Dermis blood vessel endothelial cell (primary cell): ENCODE measurements around the gene DPAGT1. TPM values are rescaled to one million over a fixed set of nuclear protein-coding genes. Genes with fewer than 3 reads are reported as not detected.
"Not testable (repeated sequence)": the region's sequence is repeated elsewhere in the genome, so short reads cannot be mapped to it uniquely, and the experiment has no call there.

Source experiments
- DNase-seq: peaks from one replicate; pipeline ENCODE4 v3.0.0; 2010
- total RNA-seq: library from RNA; depleted of rRNA; stranded (reverse); fragments of >200 nt; gene quantifications from 2 replicates; pipeline ENCODE4 v1.2.3, GENCODE V29; 2014

The DPAGT1 gene
- 21.3 and 50.6 TPM in 2 replicates for total RNA-seq

DNA sequence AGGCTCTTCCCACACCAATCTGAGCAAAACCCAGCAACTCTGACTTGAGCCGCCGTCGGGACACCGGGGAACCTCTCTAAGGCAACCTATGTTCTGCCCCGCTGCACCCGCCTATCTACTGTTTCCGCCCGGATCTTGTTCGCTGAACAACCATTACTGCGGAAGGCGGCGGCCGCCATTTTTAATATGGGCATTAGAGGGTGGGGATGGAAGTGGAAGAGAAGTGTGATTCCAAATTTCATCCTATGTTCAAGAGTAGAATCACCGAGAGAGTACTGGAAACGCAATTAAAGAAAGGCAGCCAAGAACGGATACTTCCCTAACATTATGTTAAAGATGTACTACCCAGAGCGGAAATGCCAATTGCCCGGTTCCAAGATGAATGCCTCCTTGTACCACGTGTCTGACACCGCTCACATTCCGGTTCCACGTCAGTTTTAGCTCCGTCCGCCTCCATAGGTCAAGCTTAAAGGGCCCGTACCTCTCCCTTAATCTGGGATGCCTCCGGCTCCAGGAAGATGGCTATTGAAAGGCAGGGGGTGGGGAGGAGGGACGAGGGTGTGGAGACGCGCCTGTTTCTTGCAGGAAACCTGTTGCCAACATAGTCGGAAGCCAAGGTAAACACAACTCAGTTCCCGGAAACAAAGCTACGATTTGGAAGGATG, at the start of gene DPAGT1:
Gene DPAGT1 (minus strand): TSS at position 95 of the 665 bp plus-strand sequence. CDS start 198 bp downstream, outside the sequence.
- peak; percentile 98 for DNase-seq

DNA sequence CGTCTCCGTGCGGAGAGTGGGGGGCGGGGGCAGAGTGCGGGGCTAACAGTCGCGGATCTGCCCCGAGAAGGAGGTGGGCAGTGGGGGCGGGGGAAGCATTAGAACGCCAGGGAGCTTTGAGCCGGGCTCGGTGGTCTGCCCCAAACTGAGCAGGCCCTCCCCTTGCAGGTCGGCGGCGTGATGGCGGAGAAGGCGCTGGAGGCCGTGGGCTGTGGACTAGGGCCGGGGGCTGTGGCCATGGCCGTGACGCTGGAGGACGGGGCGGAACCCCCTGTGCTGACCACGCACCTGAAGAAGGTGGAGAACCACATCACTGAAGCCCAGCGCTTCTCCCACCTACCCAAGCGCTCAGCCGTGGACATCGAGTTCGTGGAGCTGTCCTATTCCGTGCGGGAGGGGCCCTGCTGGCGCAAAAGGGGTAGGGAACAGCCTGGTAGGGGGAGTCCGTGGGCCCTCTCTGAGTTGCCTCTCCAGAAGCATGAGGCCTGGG, 48.2 kb upstream of the DPAGT1 start:
- DNase-seq, result no peak

DNA sequence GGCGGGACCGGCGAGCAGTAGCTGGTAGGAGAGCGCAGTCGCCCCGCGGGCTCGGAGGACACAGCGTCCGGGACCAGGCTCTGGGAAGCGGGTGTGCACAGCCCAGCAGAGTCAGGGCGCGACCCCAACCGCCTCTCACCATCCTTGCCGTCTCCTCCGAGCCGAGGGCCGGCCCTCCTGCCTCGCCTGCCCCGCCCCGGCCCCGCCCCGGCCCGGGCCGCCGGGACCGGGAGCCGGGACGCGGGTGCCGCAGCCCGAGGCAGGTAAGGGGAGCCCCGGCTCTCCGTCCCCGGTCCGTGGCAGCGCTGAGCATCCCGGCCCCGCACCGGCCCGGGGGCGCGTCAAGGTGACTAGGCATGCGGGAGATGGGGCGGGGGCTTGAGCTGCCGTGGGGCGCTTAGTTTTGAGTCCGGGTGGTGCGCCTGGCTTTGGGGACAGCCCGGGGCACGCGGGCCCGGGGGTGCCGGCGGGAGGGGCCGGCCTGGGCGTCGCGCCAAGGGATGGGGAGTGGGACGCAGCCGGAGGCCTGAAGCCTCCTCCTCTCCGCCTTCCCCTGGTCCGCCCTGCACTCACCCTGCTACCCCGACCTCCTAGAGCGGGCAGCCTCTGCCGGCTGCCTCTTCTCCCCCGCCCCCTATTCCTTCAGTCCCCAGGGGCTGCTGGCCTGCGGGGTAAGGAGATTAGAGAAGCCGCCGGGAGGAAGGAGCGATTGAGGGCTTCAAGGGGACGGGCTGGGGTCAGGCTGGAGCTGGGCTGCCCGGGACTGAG, 47.5 kb upstream of the DPAGT1 start, which contains the start of gene ABCG4:
Gene ABCG4 (plus strand): TSS at position 35 of the 768 bp plus-strand sequence. CDS start 914 bp downstream, outside the sequence.
- peak; percentile 35 for DNase-seq

DNA sequence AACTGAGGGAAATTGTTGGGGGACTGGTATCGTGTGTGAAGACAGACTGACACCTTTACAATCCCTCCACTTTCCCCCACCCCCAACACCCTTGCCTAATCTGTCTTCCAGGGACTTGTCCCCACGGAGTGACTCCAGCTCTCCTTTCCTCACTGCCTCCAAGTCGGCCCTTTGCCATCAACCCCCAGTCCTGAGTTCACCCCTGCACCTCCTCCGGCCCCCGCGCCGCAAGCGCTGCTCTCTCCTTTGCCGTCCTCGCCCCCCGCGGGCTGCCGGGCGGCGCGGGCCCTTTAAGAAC, 47.0 kb upstream of the DPAGT1 start:
- DNase-seq, result no peak

- DNase-seq, result no peak
Observed at GRCh38 chr11:119147604-119148333, 46.1 kb upstream of the DPAGT1 start.

- DNase-seq, result no peak
Observed at GRCh38 chr11:119145551-119145950, 43.9 kb upstream of the DPAGT1 start.

GRCh38 chr11:119144825-119145486, 43.3 kb upstream of the DPAGT1 start:
- DNase-seq, result peak; percentile 82

DNA sequence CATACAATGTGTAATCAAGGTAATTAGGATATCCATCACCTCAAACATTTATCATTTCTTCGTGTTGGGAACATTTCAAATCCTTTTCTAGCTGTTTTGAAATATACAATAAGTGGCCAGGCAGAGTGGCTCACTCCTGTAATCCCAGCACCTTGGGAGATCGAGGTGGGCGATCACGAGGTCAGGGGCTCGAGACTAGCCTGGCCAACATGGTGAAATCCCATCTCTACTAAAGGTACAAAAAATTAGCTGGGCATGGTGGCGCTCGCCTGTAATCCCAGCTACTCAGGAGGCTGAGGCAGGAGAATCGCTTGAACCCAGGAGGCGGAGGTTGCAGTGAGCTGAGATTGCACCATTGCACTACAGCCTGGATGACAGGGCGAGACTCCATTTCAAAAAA, 37.6 kb upstream of the DPAGT1 start:
- not testable (repeated sequence) for DNase-seq

- peak; percentile 45 for DNase-seq
Observed at GRCh38 chr11:119134389-119134978, 32.8 kb upstream of the DPAGT1 start.

GRCh38 chr11:119130662-119131061, 29.0 kb upstream of the DPAGT1 start:
- peak; percentile 37 for DNase-seq

GRCh38 chr11:119126675-119127268, 25.1 kb upstream of the DPAGT1 start:
- peak; percentile 45 for DNase-seq

DNA sequence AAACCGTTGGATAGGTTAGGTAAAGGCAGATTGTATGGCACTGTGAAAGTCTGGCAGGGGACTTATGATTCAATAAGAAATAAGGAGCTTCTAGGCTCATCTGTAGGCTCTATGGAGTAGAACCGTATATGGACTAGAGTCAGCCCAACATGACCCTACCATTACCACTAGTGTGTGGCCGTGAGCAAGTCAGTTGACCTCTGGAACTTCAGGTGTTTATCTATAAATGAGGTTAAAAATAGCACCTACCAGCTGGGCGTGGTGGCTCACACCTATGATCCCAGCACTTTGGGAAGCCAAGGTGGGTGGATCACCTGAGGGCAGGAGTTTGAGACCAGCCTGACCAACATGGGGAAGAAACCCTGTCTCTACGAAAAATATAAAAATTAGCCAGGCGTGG, 24.2 kb upstream of the DPAGT1 start:
- no peak for DNase-seq

DNA sequence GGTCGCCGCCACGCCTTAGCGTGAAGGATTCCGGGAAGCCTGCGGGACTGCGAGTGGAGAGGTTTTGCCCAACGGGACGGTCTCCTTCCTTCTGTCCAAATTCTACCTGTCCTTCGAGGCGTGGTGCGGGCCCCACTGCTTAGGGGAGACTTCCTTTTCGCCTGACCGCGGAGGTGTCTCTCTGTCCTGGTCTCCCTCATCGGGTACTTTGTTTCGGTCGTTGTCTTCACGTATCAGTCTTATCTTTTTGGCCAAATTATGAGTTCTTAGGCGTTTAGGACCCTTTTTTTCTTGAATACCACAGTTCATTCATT, 20.1 kb upstream of the DPAGT1 start:
- DNase-seq, result no peak

- DNase-seq, result peak; percentile 100
Observed at GRCh38 chr11:119121008-119121810, 19.6 kb upstream of the DPAGT1 start, which contains the start of gene HINFP. TSS of gene HINFP (plus strand) at chr11:119121580. CDS start at chr11:119126945, 5,365 bp downstream.

GRCh38 chr11:119120639-119121007, 19.0 kb upstream of the DPAGT1 start:
- DNase-seq, result peak; percentile 24

DNA sequence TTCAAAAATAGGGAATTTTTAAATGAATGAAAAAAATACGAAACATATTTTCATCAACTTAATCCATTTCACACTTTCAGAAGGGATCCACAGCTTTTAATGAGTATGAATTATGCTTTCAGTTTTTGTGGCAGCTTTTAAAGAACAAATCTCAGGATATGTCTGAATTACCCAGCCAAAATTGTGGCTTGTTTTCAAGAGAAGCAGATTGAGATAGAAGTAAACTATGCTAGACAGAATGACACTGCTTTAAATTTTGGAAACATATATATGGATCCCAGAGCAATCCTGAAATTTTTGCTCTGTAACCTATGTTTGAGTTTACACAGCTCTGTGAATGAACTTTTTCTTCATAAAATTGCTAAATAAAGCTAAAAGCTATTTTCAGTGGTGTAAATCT, 17.3 kb upstream of the DPAGT1 start:
- no peak for DNase-seq

GRCh38 chr11:119118227-119118626, 16.6 kb upstream of the DPAGT1 start:
- DNase-seq, result no peak

DNA sequence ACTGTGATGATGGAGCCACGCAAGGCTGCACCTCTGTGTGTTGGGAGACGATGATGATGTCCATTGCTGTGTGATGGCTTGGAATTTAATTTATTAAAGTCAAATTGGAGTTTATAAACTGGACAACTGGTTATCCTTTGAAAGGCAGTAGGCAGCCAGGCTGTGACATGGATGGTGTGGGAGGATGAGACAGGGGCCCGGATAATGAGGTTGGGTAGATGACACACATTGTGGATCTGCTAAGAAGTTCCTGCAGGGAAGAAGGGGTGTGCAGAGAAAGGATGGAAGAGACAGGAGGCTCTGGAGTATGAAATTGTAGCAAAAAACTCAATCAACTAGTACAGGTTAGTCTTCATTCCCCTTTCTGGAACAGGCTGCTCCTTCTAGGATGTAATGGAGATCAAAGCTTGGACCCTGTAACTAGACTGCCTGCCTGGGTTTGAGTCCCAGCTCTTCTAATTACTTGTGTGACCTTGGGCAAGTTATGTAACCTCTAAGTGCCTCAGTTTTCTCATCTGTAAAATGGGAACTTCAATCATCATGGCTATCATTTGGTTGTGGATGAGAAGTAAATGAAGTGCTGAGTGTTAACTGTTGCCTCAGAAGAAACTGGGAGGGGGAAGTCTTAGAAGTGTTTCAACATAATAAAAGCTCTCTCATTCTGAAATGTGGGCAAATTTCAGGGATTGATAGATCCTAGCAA, 15.5 kb upstream of the DPAGT1 start:
- no peak for DNase-seq

DNA sequence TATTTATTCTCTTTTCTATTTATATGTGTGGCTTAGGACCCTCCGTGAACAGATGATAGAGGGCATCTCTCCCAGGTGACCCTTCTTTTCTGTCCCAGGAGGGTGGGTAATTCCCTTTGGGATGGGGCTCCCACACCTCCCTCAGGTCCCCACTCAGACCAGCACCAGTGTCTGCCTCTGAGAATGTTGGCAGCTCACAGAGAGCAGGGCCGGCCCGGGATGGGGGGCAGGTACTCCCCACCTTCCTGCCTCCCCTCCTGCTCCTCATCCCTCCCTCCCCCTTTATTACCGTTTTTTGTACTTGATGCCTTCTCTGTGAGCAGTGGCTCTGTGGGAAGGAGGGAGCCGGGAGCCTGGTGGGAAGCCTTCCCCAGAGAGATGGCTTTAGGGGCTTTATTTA, 14.9 kb upstream of the DPAGT1 start:
- no peak for DNase-seq

DNA sequence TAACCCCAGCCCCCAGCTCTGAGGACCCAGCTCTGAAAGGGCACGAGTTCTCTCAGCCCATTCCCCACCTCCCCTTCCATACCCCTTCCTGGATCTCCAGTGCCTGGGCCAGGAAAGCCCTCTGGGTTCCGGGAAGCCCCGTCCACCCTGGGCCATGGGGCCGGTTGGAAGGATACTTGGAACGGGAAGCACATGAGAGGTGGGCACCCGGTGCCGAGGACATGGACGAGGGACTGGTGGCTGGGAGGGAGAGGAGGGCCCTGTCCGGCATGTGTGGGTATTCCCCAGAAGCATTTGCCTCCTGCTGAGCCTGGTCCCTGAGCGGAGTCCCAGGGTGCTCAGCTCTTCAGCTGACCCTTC, 14.6 kb upstream of the DPAGT1 start:
- DNase-seq, result no peak
